Measurements from ENCODE around the gene GIN1.

The GIN1 gene

DNA sequence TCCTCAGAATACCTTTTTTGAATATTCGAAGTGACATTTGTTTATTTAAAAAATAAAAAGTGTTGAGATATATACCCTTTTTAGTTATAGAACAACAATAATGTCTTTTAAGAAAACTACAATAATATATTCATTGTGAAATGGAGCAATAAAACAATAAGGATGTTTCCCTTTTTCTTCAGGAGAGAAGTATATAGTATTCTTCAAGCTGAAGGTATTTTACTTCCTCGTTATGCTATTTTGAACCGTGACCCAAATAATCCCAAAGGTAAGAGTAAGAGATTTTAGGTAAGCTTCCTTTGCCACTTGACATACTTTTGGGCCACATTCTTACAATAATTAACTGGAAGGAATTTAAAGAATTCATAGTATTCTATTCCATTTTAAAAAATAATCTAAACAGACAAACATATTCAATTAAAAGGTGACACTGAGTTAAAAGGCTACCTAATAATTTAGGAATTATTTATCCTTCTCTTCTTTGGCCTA, 18.3 kb upstream of the GIN1 start:
- TF ChIP-seq, protein P1, sequence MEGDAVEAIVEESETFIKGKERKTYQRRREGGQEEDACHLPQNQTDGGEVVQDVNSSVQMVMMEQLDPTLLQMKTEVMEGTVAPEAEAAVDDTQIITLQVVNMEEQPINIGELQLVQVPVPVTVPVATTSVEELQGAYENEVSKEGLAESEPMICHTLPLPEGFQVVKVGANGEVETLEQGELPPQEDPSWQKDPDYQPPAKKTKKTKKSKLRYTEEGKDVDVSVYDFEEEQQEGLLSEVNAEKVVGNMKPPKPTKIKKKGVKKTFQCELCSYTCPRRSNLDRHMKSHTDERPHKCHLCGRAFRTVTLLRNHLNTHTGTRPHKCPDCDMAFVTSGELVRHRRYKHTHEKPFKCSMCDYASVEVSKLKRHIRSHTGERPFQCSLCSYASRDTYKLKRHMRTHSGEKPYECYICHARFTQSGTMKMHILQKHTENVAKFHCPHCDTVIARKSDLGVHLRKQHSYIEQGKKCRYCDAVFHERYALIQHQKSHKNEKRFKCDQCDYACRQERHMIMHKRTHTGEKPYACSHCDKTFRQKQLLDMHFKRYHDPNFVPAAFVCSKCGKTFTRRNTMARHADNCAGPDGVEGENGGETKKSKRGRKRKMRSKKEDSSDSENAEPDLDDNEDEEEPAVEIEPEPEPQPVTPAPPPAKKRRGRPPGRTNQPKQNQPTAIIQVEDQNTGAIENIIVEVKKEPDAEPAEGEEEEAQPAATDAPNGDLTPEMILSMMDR (IDR thresholded peaks at IDR 0.05; ENCODE audit: insufficient read depth, low read depth, low read length, missing control alignments) = no peak
- no peak overlapping the region for H3K4me3 ChIP-seq (ENCODE audit: low read length)
- no peak for DNase-seq (ENCODE audit: low read depth)

DNA sequence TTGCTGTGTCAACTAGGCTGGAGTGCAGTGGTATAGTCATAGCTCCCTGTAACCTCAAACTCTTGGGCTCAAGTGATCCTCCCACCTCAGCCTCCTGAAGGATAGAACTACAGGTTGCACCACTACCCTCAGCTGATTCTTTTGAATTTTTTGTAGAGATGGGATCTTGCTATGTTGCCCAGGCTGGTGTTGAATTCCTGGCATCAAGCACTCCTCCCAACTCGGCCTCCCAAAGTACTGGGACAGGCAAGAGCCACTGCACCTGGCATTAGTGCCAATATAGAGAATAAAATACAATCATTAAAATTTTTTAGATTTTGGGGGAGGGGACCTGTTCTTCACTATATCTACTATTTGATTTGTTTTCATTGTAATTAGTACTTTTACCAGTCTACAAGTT, 15.5 kb upstream of the GIN1 start:
- no peak overlapping the region for H3K4me3 ChIP-seq (ENCODE audit: low read length)
- TF ChIP-seq, protein P1 (IDR thresholded peaks at IDR 0.05; ENCODE audit: insufficient read depth, low read depth, low read length, missing control alignments) = no peak
- no peak for DNase-seq (ENCODE audit: low read depth)

DNA sequence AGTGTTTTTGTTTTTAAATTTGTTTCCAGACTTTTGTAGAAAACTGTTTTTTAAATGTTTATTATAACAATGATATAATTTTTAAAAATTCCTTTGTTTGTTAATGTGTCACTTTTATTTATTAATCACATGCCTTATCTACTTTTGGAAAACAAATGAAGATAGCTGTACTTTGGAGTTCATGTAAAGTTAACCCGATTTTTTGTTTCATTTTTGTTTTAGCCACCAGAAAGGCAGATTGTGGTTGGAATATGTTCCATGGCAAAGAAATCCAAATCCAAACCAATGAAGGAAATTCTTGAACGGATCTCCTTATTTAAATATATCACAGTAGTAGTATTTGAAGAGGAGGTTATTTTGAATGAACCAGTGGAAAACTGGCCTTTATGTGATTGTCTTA, 13.3 kb upstream of the GIN1 start:
- TF ChIP-seq, protein P1 (IDR thresholded peaks at IDR 0.05; ENCODE audit: insufficient read depth, low read depth, low read length, missing control alignments) = no peak
- no peak overlapping the region for H3K4me3 ChIP-seq (ENCODE audit: low read length)
- DNase-seq (ENCODE audit: low read depth) = no peak

- DNase-seq (ENCODE audit: low read depth) = no peak
- H3K4me3 ChIP-seq (ENCODE audit: low read length) = no peak overlapping the region
- TF ChIP-seq, protein P1 (IDR thresholded peaks at IDR 0.05; ENCODE audit: insufficient read depth, low read depth, low read length, missing control alignments) = no peak
Observed at GRCh38 chr5:103132684-103133083, 12.7 kb upstream of the GIN1 start.

DNA sequence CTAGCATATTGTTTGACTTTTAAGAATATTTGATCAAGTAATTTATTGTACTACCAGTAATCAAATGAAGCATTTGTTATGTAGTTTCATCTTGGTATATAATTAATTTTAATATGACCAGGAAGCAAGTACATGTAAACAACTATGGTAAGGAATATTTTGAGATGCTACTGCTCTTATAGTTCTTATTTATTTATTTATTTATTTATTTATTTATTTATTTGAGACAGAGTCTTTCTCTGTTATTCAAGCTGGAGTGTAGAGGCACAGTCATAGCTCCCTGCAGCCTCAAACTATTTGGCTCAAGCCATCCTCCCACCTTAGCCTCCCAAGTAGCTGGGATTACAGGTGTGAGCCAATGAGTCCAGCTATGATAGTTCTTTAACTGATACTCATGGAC, 8.3 kb upstream of the GIN1 start:
- DNase-seq (ENCODE audit: low read depth) = no peak
- H3K4me3 ChIP-seq (ENCODE audit: low read length) = no peak overlapping the region
- TF ChIP-seq, protein P1 (IDR thresholded peaks at IDR 0.05; ENCODE audit: insufficient read depth, low read depth, low read length, missing control alignments) = no peak

GRCh38 chr5:103127292-103127817, 7.4 kb upstream of the GIN1 start:
- DNase-seq (ENCODE audit: low read depth) = no peak
- TF ChIP-seq, protein P1 (IDR thresholded peaks at IDR 0.05; ENCODE audit: insufficient read depth, low read depth, low read length, missing control alignments) = no peak
- no peak overlapping the region for H3K4me3 ChIP-seq (ENCODE audit: low read length)

DNA sequence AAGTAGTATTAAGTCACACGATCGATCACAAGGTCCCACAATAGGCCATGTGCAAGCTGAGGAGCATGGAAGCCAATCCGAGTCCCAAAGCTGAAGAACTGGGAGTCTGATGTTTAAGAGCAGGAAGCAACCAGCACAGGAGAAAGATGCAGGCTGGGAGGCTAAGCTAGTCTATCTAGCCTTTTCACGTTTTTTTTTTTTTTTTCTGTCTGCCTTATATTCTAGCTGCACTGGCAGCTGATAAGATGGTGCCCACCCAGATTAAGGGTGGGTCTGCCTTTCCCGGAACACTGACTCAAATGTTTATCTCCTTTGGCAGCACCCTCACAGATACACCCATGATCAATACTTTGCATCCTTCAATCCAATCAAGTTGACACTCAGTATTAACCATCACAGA, 6.6 kb upstream of the GIN1 start:
- TF ChIP-seq, protein P1 (IDR thresholded peaks at IDR 0.05; ENCODE audit: insufficient read depth, low read depth, low read length, missing control alignments) = no peak
- no peak for DNase-seq (ENCODE audit: low read depth)
- H3K4me3 ChIP-seq (ENCODE audit: low read length) = no peak overlapping the region

All from epithelial cell of esophagus (primary cell).